HUDEP-2 (cell line): ENCODE measurements around the gene BEAN1.
A peak's percentile ranks its signal among the peaks of the same experiment; 100 is the strongest.
"Not testable (repeated sequence)": the region's sequence is repeated elsewhere in the genome, so short reads cannot be mapped to it uniquely, and the experiment has no call there.

ENCODE experiments used
- DNase-seq, 76 experiments: peaks; one replicate each; lab custom pipeline; 2025; ENCODE audit not compliant: unreplicated experiment in 76 of 76; lab: John Stamatoyannopoulos, UW

Gene BEAN1

DNA sequence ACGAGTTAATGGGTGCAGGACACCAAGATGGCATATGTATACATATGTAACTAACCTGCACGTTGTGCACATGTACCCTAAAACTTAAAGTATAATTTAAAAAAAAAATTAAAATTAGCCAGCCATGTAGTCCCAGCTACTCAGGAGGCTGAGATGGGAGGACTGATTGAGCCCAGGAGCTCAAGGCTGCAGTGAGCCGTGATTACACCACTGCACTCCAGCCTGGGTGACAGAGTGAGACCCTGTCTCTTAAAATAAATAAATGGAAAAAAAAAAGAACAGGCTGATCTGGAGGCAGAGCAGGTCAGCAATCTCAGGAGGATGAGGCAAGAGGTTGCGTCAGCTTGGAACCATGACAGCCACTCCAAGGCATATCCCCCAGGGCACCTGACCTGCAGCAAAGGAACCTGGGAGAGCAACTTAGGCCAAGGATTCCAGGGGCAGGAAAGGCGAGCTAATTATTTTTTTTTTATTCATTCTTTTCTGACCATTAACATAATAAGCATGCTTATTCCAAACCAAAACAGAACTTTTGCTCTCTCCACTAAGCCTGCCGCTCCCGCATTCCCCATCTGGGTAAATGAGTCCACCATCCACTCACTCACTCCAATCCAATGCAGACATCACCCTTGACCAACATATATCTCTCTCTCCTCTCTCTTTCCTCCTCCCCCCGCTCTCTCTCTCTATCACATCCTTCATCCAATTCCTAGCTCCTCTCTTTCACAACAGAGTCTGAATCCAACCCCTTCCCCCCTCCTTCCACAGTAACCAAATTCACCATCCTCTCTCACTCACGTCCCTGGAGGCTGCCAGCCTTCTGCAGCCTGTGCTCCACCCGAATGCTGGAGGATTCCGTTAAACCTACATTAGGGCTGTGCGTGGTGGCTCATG is 75.2 kb downstream of the BEAN1 start:
- no peak for DNase-seq

DNA sequence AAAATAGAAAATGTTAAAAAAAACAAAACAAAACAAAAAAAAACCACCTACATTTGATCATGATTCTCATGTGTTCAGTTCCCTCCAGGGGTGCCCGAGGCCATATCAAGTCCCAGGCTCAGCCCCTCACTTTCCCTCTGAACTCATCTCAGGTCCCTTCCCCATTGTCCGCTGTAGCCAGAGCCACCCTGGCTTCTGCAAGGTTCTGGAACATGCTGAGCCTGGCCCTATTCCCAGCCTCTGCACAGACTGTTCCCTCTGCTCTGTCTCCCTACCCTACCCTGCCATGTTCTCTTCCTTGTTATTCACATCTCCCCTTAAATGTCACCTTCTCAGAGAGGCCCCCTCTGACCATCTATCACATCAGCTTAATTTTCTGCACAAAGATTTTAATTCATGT is 75.9 kb downstream of the BEAN1 start:
- no peak for DNase-seq

DNA sequence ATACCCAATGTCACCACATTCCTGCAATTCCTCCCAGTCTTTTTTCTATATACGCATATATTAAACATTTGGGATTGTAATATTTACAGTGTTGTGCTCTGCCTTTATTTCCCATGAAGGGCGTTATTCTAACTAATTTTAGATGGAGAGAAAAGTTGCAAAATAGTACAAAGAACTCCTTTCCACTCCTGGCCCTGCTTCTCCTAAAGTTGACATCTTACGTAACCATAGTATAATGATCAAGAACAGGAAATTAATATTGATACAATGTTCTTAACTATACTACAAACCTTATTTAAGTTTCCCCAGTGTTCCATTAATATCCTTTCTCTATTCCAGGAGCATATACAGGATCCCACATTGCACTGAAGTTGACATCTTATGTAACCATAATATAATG is 76.5 kb downstream of the BEAN1 start:
- no peak for DNase-seq

DNA sequence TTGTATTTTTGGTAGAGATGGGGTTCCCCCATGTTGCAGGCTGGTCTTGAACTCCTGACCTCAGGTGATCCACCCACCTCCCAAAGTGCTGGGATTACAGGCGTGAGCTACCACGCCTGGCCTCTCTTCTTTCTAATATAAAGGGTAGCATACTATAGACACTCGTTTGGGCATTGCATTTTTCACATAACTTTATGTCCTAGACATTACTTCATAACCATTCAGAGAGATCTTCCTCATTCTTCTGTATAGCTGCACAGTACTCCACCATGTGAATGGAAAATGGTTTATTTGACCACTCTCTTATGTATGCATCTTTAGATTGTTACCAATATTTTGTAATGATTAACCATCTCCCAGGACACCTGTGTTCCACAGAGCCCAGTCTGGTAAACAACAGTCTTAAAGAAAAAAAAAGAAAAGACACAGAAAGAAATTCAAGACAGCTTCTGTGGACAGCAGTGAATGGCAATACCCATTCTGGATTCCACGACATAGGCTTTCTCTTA is 80.7 kb downstream of the BEAN1 start:
- no peak for DNase-seq

DNA sequence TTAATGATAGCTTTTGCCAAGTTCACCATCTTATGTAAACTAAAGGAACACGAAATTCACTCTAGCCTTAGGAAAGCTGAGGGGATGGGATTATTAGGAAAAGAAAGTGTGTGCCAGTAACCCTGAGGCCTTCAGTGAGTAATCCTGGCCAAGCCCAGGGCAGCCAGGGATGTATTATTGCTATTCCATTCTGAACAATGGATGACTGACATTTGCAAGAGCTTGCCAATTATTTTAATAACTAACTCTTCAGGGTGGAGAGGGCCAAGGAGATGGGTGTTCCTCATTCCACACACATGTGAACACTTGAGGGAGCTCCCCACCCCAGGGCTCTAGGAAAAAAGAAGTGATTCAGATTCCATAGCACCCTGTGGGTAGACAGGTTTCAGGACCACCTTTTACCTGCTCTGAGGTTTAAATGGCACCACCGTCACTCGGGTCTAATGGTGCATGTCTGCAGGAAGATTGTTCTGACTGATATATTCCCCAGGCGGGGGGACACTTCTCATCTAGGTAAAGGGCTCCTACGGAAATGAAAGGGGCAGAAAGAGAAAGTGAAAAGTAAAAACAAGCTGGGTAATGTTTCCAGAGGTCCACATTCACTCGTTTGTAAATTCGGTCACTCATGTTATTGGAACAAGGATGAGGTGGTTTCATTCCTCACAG is 81.3 kb downstream of the BEAN1 start:
- DNase-seq: no peak

DNA sequence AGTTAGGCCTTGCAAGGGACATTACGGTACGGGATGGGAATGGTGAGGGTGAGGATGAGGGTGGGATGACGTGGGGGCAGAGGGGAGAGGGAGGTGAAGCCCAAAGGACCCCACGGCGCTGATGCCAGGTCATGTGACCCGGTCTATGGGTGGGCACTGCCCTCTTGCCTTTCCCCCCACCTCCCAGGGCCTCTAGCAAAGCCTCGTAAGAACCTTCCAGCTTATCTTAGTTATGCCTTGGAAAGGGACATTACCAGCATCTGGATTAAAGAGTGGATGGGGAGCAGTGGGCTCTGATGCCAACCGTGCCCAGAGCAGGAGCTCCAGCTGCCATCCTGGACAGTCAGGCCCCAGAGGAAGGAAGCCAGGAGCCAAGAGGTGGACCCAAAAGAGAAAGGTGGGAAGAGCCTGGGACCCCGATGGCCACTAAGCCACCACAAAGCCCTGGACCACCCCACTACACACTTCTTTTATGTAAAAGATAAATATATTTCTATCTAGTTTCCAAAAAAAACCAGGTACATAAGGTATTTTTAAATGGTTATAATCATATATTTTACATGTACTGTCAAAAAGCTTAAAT is 81.9 kb downstream of the BEAN1 start:
- DNase-seq: no peak

DNA sequence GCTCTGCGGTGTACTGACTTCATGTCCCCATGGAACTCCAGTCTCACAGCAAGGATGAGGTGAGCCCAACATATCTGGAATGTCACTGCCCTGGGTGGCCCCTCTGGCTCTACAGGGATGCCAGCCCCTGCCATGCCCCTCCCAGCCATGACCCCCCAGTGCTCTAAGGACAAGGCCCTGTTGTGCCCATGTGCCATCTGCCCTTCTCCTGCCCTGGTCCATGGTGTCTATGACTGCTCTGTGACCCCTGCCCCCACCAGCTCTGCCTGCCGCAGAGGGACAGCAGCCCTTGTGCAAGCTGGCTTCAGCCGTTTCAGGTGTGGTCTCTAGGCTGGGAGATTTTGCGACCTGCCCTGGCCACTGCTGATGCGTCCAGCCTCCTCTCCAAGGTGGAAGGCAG is 82.5 kb downstream of the BEAN1 start:
- no peak for DNase-seq

DNA sequence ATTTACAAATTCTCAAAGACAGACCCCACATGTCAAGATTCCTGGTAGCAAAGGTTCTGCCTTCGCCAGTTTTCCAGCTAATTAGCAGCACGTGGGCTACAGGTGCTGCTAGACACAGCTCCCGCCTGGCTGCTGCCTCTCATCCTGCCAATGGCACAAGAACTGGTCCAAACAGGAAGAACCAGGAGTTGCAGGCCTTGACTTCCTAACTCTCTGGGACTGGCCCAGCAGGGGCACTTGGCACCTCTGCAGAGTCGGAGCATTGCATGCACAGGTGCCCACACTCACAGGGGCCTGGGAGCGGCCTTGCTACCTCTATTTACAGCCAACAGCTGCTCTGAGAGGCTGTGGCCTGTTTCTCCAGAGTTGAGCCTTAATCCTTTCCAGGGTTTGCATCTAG is 83.2 kb downstream of the BEAN1 start:
- no peak for DNase-seq

DNA sequence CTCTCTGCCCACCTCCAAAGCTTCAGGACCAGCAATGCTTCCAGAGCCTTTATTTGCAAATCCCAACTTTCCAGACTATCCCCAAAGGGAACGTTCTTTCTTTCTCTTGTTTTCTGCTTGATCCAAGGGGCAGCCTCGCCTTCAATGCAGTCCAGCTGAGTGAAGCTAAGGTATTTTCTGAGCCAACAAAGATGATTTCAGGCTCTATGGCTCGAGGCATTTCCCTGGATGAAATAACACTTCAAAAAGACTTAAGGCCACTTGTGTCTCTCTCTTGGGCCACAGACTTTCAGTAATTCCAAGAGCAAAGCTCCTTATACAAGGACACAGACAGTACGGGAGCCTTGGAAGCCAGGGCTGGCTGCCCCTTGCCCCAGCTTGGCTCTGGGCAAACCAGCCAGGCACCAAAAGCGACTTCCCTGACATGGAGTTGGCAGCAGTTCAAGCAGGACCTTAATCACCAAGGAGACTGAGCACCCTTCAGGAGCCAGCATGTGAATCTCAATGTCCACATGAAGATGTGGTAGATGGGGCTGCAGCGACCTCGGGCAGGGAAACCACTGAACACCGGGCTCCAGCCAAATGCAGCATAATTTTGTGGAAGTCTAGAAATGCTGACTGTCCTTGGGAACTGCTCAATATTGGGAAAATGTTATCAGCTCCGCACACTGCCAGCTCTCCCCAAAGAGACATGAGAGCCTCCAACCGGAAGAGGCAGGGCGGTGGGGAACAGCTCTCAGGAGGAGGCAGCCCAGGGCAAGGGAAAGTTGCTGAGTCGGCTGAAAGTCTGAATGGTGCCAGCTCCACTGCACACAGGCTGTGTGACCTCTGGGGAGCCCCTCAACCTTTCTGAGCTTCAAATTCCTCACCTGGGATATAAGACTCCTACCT is 83.9 kb downstream of the BEAN1 start:
- no peak for DNase-seq

DNA sequence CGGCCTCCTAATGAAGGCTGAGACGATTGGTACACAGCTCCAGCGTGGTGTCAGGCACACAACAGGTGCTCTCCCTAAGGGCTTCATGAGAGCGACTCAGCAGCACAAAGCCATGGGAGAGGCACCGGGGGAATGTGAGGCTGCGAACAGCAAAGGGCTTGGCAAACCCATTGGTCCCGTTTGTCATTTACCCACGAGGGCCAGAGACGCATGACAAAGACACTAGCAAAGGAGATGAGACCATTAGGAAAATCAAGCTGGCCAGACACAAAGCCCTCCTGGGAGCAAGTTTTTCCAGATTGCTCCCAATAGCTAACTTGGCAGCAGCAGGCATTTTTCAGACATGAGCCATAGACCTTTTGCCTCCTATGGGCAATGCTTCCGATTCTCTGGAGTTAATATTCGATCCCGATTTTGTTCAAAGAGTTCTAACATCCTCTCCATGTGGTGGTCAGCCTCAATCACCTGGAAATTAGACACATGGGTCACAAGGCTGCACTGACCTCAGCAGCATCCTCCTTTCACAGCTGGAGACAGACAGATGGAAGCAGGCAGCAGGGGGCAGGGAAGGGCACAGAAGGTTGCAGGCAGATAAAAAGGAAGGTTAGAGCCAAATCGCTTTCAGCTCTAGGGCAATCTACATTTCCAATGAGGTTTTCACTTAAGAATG is 84.6 kb downstream of the BEAN1 start:
- DNase-seq: peak in 32 of 76 experiments; percentile 6 to 65 (median 28)

DNA sequence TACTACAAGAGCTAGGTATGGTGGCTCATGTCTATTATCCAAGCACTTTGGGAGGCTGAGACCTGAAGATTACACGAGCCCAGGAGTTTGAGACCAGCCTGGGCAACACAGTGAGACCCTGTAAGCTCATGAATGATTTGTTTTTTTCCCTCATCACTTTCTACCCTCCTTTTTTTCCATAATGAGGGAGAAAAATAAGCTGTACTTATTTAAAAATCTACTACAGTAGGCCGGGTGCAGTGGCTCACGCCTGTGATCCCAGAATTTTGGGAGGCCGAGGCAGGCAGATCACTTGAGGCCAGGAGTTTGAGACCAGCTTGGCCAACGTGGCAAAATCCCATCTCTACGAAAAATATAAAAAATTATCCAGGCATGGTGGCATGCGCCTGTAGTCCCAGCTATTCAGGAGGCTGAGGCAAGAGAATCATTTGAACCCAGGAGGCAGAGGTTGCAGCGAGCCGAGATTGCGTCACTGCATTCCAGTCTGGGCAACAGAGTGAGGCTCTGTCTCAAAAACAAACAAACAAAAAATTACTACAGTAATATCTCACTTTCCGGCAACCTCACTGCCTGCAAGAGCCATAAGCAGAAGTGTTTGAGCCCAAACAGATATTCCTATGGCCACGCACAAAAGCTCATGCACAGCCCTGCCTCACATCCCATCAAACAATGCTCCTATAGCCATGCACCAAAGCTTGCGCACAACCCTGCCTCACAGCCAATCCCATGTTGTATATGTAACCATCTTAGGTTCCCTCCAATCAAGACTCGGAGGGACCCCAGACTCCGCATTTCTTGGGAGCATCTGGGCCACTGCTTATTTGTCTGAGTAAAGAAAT is 85.4 kb downstream of the BEAN1 start:
- DNase-seq: no peak

DNA sequence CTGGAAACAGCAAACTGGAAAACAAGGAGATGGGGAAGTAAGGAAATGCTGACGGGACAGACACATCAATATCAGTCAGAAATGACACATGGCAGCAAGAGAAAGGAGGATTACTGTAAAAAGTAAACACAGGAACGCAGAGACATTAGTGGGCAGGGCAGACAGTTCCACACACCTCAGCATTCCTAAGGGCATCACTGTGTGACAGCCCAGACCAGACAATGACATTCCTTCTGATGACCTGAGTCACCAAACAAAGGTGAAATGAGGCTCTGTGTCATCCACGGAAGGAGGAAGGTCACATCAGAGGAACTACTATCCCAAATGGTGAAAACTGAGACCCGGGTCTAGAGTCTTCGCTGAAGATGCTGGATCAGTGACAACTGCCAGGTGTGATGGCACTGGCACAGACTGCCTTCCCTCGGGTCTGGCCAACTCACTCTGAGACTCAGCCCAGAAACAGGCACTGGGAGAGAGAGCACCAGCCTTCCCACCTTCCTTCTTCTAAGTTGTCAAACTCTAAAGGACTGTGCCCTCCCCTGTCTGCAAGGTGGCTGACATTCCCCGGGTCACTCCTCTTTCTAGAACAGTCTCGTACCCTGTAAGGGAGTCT is 86.1 kb downstream of the BEAN1 start:
- DNase-seq: no peak

DNA sequence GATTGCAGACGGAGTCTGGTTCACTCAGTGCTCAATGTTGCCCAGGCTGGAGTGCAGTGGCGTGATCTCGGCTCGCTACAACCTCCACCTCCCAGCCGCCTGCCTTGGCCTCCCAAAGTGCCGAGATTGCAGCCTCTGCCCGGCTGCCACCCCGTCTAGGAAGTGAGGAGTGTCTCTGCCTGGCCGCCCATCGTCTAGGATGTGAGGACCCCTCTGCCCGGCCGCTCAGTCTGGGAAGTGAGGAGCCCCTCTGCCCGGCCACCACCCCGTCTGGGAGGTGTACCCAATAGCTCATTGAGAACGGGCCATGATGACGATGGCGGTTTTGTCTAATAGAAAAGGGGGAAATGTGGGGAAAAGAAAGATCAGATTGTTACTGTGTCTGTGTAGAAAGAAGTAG is 87.3 kb downstream of the BEAN1 start:
- DNase-seq: not testable (repeated sequence)

DNA sequence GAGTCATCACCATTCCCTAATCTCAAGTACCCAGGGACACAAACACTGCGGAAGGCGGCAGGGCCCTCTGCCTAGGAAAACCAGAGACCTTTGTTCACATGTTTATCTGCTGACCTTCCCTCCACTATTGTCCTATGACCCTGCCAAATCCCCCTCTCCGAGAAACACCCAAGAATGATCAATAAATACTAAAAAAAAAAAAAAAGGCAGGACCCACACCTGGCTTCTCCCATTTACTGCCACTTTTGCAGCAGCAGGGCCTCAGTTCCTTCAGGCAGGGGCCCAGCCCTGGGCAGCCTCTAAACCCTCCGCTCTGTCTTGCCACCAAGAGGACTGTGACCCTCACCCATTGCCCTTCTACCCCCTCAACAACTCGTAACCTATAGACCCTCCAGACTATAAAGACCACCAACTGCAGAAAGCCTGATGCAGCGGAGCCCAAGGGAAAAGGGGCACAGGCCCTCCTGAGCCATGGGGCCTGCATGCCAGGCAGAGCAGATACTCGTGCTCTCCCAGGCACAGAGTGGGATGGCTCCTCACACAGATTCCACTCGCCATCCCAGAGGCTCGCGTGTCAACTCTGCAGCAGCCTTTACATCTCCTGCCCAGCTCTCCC is 88.0 kb downstream of the BEAN1 start:
- not testable (repeated sequence) for DNase-seq

DNA sequence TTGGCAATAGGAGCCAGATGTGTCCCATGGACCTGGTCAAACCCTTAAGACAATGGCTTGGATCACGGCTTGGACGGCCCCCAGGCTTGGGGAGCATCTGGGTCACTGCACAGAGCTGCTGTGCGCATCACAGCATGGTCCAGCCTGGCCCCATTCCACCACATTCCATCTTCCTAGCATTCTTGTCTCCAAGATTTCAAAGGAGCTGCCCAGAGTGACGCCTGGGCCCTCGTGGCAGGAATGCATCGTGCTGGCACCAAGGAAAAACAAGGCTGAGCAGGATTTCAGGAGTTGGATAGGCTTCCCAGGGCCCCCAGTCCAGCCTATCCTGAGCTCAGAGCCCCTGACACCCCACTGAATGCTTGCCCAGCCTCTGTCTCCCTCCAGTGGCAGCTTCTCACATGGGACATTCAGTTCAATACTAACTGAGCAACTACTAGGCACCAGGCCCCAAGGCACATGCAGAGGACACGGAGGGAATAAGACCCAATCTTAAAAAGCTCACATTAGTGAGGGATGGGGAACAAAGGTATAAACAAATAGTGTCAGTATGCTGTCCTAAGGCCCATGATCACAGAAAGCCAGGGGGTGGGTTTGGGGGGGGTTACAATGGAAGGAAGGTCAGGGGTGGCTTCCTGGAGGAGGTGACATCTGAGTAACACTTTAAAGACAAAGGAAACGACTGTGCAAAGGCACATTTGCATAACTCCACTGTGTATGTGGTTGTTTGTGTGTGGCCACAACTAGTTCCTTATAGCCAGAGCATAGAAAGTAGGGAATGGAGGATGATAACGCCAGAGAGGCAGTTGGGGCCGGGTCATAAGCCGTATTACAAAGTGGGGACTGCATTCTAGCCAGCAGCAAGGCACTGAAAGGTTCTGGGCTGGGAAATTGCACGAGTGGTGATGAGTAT is 88.8 kb downstream of the BEAN1 start:
- DNase-seq: peak in 6 of 76 experiments; percentile 2 to 20 (median 6)

DNA sequence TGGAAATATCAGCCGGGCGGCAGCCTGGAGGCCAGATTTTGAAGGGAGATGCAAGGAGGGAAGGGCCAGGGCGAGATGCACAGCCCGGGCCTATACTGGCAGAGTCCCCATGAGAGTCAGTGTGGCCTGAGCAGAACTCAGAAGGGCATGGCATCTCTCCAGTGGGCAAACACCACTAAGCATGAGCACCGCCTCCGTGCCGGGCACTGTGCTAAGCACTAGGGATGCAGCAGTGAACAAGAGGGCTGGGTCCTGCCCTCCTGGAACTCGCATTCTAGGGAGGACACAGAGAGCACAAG is 89.4 kb downstream of the BEAN1 start:
- no peak for DNase-seq

DNA sequence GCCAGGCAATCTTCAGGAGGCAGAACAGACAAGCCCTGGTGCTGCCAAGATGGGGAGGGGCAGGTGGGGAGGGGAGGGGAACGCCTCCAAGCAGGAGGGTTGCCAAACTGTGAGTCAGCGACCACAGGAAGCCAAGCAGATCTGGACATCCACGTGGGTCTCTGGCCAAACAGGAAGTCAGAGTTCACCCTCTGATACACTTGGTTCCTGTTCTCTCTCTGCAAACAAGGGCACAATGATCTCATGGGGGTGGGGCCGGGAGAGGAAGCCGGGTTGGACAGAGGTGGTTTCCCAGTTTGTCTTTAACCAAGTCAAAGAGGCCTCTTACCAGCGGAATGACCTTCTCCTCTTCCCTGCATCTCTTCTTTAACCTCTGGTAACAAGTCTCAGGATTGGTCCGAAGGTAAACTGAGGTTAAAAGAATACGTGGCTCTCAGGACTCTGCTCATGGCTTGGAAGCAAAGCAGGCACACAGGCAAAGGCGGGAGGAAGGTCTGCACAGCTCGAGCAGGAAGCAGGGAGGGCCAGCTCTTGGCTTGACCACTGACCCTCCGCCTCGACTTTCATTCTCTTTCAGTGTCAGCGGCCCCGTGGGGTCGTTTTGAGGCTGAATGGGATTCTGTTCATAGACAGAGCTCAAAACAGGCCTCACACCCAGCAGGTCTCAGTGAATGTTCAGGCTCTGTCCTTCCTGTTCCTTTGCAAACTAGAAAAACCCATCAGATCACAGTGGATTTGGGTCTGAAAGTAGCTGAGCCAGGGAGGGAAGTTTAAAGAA is 89.9 kb downstream of the BEAN1 start:
- DNase-seq: peak in 75 of 76 experiments; percentile 58 to 99 (median 96)
